HepG2 (cell line): Measurements from ENCODE around the gene CPLANE2. TPM values are rescaled to one million over a fixed set of nuclear protein-coding genes. Genes with fewer than 3 reads are reported as not detected.

Source experiments
- CENPT ChIP-seq: sonication (generic); formaldehyde crosslinking; IDR thresholded peaks from 2 replicates; pipeline ENCODE4 v1.8.0; 2022; ENCODE audit warnings: low read depth, mild to moderate bottlenecking, moderate library complexity, missing genetic modification reagents
- CERS6 ChIP-seq: sonication (generic); formaldehyde crosslinking; IDR thresholded peaks from 2 replicates; pipeline ENCODE4 v1.5.0; 2020; ENCODE audit warnings: missing genetic modification reagents
- GMEB2 ChIP-seq: IDR thresholded peaks from 2 replicates; pipeline ENCODE4 v1.6.1; 2016; ENCODE audit warnings: missing biosample characterization, missing genetic modification reagents, low read depth
- HMG20B ChIP-seq: conservative IDR thresholded peaks from 2 replicates; pipeline ENCODE4 v1.6.1; 2016; ENCODE audit warnings: missing genetic modification reagents, missing compliant biosample characterization
- KDM6A ChIP-seq: IDR thresholded peaks from 2 replicates; pipeline ENCODE4 v1.6.1; 2016; ENCODE audit warnings: low read depth
- NFYB ChIP-seq: sonication (generic); formaldehyde crosslinking; IDR thresholded peaks from 2 replicates; pipeline ENCODE4 v1.4.0; 2020; ENCODE audit warnings: missing genetic modification reagents
- REST ChIP-seq, 2 experiments: IDR thresholded peaks; 2 replicates each; pipeline ENCODE4 v1.6.1; 2011 to 2012; ENCODE audit warnings: low read length in 2 of 2, borderline replicate concordance in 1 of 2, low read depth in 1 of 2, mild to moderate bottlenecking in 1 of 2, moderate library complexity in 1 of 2
- SSRP1 ChIP-seq: IDR thresholded peaks from 2 replicates; pipeline ENCODE4 v1.6.1; 2016; ENCODE audit warnings: control low read depth
- TEF ChIP-seq: sonication (generic); formaldehyde crosslinking; IDR thresholded peaks from 2 replicates; pipeline ENCODE4 v1.5.0; 2020; ENCODE audit warnings: missing genetic modification reagents
- ZNF264 ChIP-seq: sonication (generic); formaldehyde crosslinking; IDR thresholded peaks from 2 replicates; pipeline ENCODE4 v1.4.0; 2020; ENCODE audit warnings: missing genetic modification reagents
- ZNF446 ChIP-seq: sonication (generic); formaldehyde crosslinking; IDR thresholded peaks from 2 replicates; pipeline ENCODE4 v1.5.0; 2020; ENCODE audit warnings: mild to moderate bottlenecking, missing genetic modification reagents
- ZNF546 ChIP-seq: sonication (generic); formaldehyde crosslinking; conservative IDR thresholded peaks from 2 replicates; pipeline ENCODE4 v1.8.1; 2023; ENCODE audit warnings: mild to moderate bottlenecking, missing genetic modification reagents
- ZNF619 ChIP-seq: sonication (generic); formaldehyde crosslinking; IDR thresholded peaks from 2 replicates; pipeline ENCODE4 v1.4.0; 2020; ENCODE audit warnings: mild to moderate bottlenecking, missing genetic modification reagents
- polyA plus RNA-seq, 8 experiments: library from polyadenylated mRNA; depleted of rRNA in 3 of 8; stranded (reverse) in 7 of 8; unstranded in 1 of 8; fragments of >200 nt; fragmentation: Illumina TruSeq in 4 of 8; extraction: Trizol in 4 of 8; gene quantifications; 2 replicates each; pipeline versions ENCODE4 v1.2.1 to v1.2.3, GENCODE V29; 2011 to 2016; ENCODE audit warnings: low read depth in 4 of 8, missing spikeins in 1 of 8, mixed read lengths in 1 of 8; ENCODE audit not compliant: insufficient read depth in 1 of 8
- total RNA-seq, 5 experiments: library from RNA; depleted of rRNA; stranded (reverse); fragments of >200 nt; fragmentation: Illumina TruSeq; extraction: Trizol; gene quantifications; 2 replicates each; pipeline ENCODE4 v1.2.3, GENCODE V29; 2016; ENCODE audit warnings: low read depth in 1 of 5
- TF ChIP-seq, protein P1 (sequence below): sonication (generic); formaldehyde crosslinking; IDR thresholded peaks from 2 replicates; pipeline ENCODE4 v1.5.0; 2020; ENCODE audit warnings: missing genetic modification reagents
- TF ChIP-seq, protein P2 (sequence below): sonication (generic); formaldehyde crosslinking; IDR thresholded peaks from 2 replicates; pipeline ENCODE4 v1.4.0; 2020; ENCODE audit warnings: low read depth, missing genetic modification reagents

Gene CPLANE2
- total and polyA plus RNA-seq, 2 of the 13 experiments (the other 11 are each of a cell fraction or from before 2014, with no cell fraction given): 0.29 to 1.6 TPM

DNA sequence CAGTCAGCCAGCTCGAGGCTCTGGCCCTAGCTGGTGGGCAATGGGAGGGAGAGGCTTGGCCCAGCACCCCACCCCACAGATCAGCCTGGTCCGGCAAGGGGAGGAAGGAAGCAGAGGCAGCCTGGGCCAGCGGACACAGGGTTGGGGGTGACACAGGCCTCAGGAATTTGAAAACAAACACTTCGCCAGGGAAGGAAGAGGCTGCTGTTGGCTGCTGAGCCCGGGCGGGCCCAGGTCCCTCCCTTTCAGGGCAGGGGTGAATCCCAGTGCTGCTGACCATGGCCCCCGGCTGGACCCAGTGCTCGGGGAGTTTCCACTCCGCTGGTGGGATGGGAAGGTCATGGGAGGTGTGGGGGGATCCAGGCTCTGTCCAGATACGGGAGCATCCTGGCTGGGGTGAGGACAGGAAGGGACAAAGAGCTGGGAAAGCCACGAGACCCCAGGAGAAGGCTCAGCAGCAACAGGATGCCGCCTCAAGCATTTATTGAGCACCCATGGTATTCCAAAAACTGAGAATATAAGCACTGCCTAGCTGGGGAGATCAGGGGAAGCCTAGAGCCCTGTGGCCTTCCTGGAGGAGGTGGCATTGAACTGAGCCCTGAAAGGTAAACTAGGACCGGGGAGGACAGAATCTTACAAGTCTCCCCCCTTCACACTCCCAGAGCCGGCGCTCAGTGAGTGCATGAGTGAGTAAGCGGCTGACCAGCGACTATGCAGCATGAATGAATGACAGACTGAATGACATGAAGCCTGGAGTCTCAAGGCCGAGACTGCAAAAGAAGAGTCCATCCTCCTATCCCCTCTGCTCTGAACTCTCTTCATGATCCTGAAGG, 54.9 kb downstream of the CPLANE2 start (continued):
- no peak for TF ChIP-seq TEF (CRISPR knock-in tag)
- TF ChIP-seq GMEB2 (CRISPR knock-in tag): no peak
- TF ChIP-seq KDM6A (CRISPR knock-in tag): peak; percentile 29; the same call in 1 of the 2 replicates
- TF ChIP-seq ZNF546 (CRISPR knock-in tag): no peak
- no peak for TF ChIP-seq ZNF619 (CRISPR knock-in tag)
- no peak for TF ChIP-seq CENPT (CRISPR knock-in tag)
- TF ChIP-seq ZNF446 (CRISPR knock-in tag): 0 out of 2 replicates have a peak, but pooled peaks have one; percentile 31
- no peak for TF ChIP-seq SSRP1 (CRISPR knock-in tag)
- TF ChIP-seq CERS6 (CRISPR knock-in tag): no peak
- peak in 1 of 2 experiments; percentile 46; a peak in 1 of 4 replicates for TF ChIP-seq REST (IDR thresholded peaks at IDR 0.05; ENCODE audit: borderline replicate concordance in 1 of 2, low read depth in 1 of 2, low read length in 2 of 2)
- no peak for TF ChIP-seq ZNF264
- peak; percentile 34; the same call in 1 of the 2 replicates for TF ChIP-seq NFYB
- no peak; the same call in 1 of the 2 replicates for TF ChIP-seq HMG20B (CRISPR knock-in tag)
- TF ChIP-seq, protein P1, sequence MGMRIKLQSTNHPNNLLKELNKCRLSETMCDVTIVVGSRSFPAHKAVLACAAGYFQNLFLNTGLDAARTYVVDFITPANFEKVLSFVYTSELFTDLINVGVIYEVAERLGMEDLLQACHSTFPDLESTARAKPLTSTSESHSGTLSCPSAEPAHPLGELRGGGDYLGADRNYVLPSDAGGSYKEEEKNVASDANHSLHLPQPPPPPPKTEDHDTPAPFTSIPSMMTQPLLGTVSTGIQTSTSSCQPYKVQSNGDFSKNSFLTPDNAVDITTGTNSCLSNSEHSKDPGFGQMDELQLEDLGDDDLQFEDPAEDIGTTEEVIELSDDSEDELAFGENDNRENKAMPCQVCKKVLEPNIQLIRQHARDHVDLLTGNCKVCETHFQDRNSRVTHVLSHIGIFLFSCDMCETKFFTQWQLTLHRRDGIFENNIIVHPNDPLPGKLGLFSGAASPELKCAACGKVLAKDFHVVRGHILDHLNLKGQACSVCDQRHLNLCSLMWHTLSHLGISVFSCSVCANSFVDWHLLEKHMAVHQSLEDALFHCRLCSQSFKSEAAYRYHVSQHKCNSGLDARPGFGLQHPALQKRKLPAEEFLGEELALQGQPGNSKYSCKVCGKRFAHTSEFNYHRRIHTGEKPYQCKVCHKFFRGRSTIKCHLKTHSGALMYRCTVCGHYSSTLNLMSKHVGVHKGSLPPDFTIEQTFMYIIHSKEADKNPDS (CRISPR knock-in tag): no peak
- TF ChIP-seq, protein P2, sequence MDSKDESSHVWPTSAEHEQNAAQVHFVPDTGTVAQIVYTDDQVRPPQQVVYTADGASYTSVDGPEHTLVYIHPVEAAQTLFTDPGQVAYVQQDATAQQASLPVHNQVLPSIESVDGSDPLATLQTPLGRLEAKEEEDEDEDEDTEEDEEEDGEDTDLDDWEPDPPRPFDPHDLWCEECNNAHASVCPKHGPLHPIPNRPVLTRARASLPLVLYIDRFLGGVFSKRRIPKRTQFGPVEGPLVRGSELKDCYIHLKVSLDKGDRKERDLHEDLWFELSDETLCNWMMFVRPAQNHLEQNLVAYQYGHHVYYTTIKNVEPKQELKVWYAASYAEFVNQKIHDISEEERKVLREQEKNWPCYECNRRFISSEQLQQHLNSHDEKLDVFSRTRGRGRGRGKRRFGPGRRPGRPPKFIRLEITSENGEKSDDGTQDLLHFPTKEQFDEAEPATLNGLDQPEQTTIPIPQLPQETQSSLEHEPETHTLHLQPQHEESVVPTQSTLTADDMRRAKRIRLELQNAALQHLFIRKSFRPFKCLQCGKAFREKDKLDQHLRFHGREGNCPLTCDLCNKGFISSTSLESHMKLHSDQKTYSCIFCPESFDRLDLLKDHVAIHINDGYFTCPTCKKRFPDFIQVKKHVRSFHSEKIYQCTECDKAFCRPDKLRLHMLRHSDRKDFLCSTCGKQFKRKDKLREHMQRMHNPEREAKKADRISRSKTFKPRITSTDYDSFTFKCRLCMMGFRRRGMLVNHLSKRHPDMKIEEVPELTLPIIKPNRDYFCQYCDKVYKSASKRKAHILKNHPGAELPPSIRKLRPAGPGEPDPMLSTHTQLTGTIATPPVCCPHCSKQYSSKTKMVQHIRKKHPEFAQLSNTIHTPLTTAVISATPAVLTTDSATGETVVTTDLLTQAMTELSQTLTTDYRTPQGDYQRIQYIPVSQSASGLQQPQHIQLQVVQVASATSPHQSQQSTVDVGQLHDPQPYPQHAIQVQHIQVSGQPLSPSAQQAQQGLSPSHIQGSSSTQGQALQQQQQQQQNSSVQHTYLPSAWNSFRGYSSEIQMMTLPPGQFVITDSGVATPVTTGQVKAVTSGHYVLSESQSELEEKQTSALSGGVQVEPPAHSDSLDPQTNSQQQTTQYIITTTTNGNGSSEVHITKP: no peak
